Upper lobe of right lung (tissue), 1 donor: Measurements from ENCODE around the gene GTF2F2. TPM values are rescaled to one million over a fixed set of nuclear protein-coding genes. Genes with fewer than 3 reads are reported as not detected.
"Not testable (repeated sequence)": the region's sequence is repeated elsewhere in the genome, so short reads cannot be mapped to it uniquely, and the experiment has no call there.

Experiments
- ATAC-seq: fragments of 200-7000 bp; cut with Tn5 transposase; one replicate; pipeline ENCODE4 v1.9.1; 2020; ENCODE audit warnings: mild to moderate bottlenecking, moderate library complexity
- DNase-seq: peaks from one replicate; pipeline ENCODE4 v3.0.0-alpha.2; 2020
- H3K27ac ChIP-seq: fragments of 200-600 bp; one replicate; pipeline ENCODE4 v1.8.0; 2022
- H3K27me3 ChIP-seq: fragments of 200-600 bp; one replicate; pipeline ENCODE4 v1.8.0; 2022; ENCODE audit warnings: mild to moderate bottlenecking
- H3K36me3 ChIP-seq: fragments of 200-600 bp; one replicate; pipeline ENCODE4 v1.8.0; 2022
- H3K4me1 ChIP-seq: fragments of 200-600 bp; one replicate; pipeline ENCODE4 v1.8.0; 2022
- H3K4me3 ChIP-seq: fragments of 200-600 bp; one replicate; pipeline ENCODE4 v1.8.0; 2022; ENCODE audit warnings: mild to moderate bottlenecking
- H3K9me3 ChIP-seq: fragments of 200-600 bp; one replicate; pipeline ENCODE4 v1.8.0; 2022
- CTCF ChIP-seq: fragments of 200-600 bp; IDR thresholded peaks from one replicate; pipeline ENCODE4 v1.8.0; 2022; ENCODE audit warnings: antibody characterized with exemption
- intact Hi-C: fragments of 100-400 bp; cut with DNase I; formaldehyde crosslinking; loops from one replicate; pipeline ENCODE4 v1.11.0; 2022
- total RNA-seq: library from RNA; stranded (reverse); fragmentation: NEBNext Ultra II Directional; extraction: Animal tissue kit (Norgen Biotek cat#: 25700); gene quantifications from one replicate; pipeline ENCODE4 v1.2.1, GENCODE V29; 2021
- donor health status: DM: no; HTN: yes; CAD: no; lungs with severe emphysema.

Gene GTF2F2
- total RNA-seq, 1 donor from 2014 or later = 14.6 TPM

DNA sequence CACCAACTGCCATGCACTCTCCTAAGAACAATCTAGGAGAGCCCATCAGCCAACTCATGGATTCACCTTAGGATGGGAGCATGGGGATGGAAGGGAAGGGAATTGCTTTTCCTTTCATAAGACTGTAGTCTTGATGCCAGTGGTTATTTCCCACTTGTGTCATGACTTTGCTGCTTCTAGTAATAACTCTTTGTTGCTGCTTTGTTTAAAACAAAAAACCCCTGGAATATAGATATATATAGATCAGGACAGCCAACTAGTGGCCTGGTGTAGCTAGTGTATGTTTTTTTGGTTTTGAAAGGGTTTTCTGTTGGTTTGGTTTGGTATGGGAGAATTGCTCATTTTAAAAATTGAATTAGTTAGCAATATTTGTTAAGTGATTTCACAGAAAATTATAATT lies 119.8 kb downstream of the GTF2F2 start:
- no peak for TF ChIP-seq CTCF
- Histone ChIP-seq H3K36me3 (no peaks in the 10 kb centered on the region), H3K9me3 (no peaks in the 10 kb centered on the region), H3K4me3 (no peak overlapping the region), H3K27ac (no peak overlapping the region), H3K27me3 (no peaks in the 10 kb centered on the region), H3K4me1 (peaks cover 11% of the 10 kb centered on the region)
- intact Hi-C loops = no loop called here
- no peak for DNase-seq
- no peak for ATAC-seq

GRCh38 chr13:45242070-45242469 lies 121.8 kb downstream of the GTF2F2 start:
- Histone ChIP-seq H3K27ac (no peak overlapping the region), H3K9me3 (no peaks in the 10 kb centered on the region), H3K27me3 (no peaks in the 10 kb centered on the region), H3K4me1 (peaks cover 11% of the 10 kb centered on the region), H3K36me3 (no peaks in the 10 kb centered on the region), H3K4me3 (no peak overlapping the region)
- ATAC-seq (peak; percentile 54), DNase-seq (no peak)
- intact Hi-C loops = no loop called here
- no peak for TF ChIP-seq CTCF

GRCh38 chr13:45242524-45242923 lies 122.2 kb downstream of the GTF2F2 start:
- no peaks in the 10 kb centered on the region for H3K9me3 ChIP-seq
- no peak for TF ChIP-seq CTCF
- H3K4me1 ChIP-seq = peaks cover 11% of the 10 kb centered on the region
- no peak overlapping the region for H3K4me3 ChIP-seq
- intact Hi-C loops = no loop called here
- no peaks in the 10 kb centered on the region for H3K36me3 ChIP-seq
- DNase-seq = no peak
- ATAC-seq = no peak
- no peaks in the 10 kb centered on the region for H3K27me3 ChIP-seq
- no peak overlapping the region for H3K27ac ChIP-seq

DNA sequence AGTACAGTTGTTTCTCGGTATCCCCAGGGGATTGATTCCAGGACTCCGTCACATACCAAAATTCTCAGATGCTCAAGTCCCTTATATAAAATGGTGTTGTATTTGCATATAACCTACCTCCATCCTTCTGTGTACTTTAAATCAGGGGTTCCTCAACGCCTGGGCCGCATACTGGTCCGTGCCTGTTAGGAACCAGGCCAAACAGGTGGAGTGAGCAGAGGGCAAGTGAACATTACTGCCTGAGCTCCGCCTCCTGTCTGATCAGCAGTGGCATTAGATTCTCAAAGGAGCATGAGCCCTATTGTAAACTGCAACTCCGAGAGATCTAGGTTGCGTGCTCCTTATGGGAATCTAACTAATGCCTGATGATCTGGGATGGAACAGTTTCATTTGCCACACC lies 122.8 kb downstream of the GTF2F2 start:
- ATAC-seq (no peak), DNase-seq (no peak)
- H3K36me3 ChIP-seq = no peaks in the 10 kb centered on the region
- peaks cover 11% of the 10 kb centered on the region for H3K4me1 ChIP-seq
- no peak overlapping the region for H3K27ac ChIP-seq
- no peak for TF ChIP-seq CTCF
- intact Hi-C loops = no loop called here
- no peaks in the 10 kb centered on the region for H3K9me3 ChIP-seq
- no peaks in the 10 kb centered on the region for H3K27me3 ChIP-seq
- H3K4me3 ChIP-seq = no peak overlapping the region

DNA sequence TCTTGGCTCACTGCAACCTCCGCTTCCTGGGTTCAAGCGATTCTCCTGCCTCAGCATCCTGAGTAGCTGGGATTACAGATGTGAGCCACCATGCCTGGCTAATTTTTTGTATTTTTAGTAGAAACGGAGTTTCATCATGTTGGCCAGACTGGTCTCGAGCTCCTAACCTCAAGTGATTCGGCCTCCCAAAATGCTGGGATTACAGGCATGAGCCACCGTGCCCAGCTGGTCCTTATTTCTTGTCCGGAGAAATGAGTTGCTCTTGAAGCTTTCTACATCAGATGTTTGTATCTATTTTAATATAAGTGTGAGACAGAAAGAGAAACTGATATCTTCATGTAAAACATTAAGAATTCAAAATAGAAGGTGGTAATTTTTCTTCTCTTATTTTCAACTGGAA lies 124.4 kb downstream of the GTF2F2 start:
- H3K27me3 ChIP-seq, H3K27ac ChIP-seq, ATAC-seq, H3K9me3 ChIP-seq, H3K36me3 ChIP-seq, intact Hi-C loops, DNase-seq, H3K4me3 ChIP-seq: not testable (repeated sequence)
- H3K4me1 ChIP-seq = peaks cover 11% of the 10 kb centered on the region

GRCh38 chr13:45249662-45250061 lies 129.4 kb downstream of the GTF2F2 start:
- DNase-seq = no peak
- ATAC-seq = no peak
- Histone ChIP-seq H3K36me3 (peaks cover 10% of the 10 kb centered on the region), H3K4me1 (no peaks in the 10 kb centered on the region), H3K27ac (no peak overlapping the region), H3K27me3 (no peaks in the 10 kb centered on the region), H3K4me3 (no peak overlapping the region), H3K9me3 (no peaks in the 10 kb centered on the region)
- no peak for TF ChIP-seq CTCF
- intact Hi-C loops = no loop called here
